Measurements from ENCODE around the gene MATCAP1. TPM values are rescaled to one million over a fixed set of nuclear protein-coding genes. Genes with fewer than 3 reads are reported as not detected.

Gene MATCAP1
- polyA plus RNA-seq (2012; ENCODE audit: low read depth, missing spikeins): 19.1 TPM

DNA sequence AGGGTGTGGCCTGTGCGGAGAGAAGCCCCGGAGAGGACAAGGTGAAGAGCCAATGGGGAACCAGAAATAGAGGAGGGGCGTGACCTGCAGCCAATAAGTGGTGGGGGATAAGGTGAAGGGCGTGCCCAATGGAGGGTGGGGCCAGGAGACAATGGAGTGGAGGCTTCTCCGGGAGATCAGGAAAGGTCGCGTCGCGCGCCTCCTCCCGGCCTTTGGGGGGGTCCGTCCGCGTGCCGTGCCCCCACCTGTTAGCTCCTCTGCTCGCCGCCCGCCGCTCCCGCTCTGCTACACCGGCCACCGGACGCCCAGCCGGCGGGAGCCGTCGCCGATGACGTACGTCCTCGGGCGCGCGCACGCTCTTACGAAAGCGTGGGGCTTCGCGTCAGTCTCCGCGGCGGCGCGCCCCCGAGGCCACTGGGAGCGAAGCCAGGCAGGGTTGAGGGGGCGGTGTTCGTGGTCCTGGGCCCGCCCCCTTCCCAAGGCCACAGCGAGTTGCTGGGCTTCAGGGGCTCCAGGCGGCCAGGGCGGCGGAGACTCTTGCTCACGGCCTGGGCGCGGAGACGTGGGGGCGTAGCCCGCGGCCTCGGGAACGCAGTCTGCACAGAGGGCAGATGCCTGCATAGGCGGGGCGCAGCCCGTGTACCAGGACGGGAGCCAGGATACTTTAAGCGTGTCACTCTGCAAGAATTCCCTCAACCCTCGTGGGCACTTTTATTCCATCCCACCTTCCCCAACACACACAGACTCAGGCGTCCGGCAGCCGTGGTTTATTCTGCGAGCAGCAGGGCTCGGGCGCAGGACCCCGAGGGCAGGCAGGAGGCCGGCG lies at the start of gene MATCAP1:
Gene MATCAP1 (minus strand): TSS at position 337 of the 826 bp plus-strand sequence. CDS start 3,353 bp downstream, outside the sequence.
- TF ChIP-seq PAX5 (IDR thresholded peaks at IDR 0.05; ENCODE audit: insufficient read depth, low read length, severe bottlenecking) (no peak), TAF1 (IDR thresholded peaks at IDR 0.05; ENCODE audit: low read depth, low read length) (no peak), POU2F2 (IDR thresholded peaks at IDR 0.05; ENCODE audit: low read depth, low read length) (no peak)
- FAIRE-seq (peak; percentile 99), DNase-seq (ENCODE audit: insufficient read length, low spot score) (peak; percentile 99)

DNA sequence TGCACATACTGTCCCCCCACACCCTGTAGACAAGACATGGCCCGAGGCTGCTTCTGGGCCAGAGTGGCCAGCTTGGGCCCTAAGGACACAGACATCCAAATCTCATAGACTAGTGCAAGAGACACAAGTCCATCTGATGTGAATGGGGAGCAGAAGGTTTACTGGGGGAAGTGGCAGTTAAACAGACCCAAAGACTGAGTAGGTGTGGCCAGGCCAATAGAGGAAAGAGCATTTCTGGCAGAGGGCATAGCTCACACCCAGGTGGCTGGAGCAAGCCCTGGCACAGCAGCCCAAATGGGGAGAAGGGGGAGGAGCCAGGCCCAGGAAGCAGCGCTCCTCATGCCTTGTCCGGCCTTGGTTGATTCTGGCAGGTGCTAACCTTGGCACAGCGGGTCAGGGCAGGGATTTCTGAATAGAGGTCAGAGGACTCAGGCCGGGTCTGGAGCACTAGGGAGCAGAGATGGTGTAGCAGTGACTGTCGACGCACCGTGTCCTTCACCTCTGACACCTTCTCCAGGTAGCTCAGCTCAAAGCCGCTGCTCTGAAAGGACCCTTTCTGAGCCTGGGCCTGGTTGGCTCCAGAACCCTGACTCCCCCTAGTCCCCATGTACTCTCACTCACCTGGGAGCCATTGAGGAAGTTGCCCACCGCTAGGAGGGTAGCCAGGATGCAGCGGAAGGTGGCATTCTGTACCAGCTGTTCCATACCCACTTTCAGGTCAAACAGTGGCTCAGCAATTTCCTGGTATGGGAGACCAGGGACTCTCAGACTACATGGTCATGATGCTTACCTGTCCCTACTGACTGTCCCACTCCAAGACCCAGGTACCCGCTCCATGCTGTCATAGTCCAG lies 47.3 kb upstream of the MATCAP1 start:
- DNase-seq (ENCODE audit: insufficient read length, low spot score) (no peak), FAIRE-seq (peak; percentile 35)
- TF ChIP-seq POU2F2 (IDR thresholded peaks at IDR 0.05; ENCODE audit: low read depth, low read length) (peak; percentile 62), PAX5 (IDR thresholded peaks at IDR 0.05; ENCODE audit: insufficient read depth, low read length, severe bottlenecking) (no peak), TAF1 (IDR thresholded peaks at IDR 0.05; ENCODE audit: low read depth, low read length) (no peak), POLR2AphosphoS5 (IDR thresholded peaks at IDR 0.05; ENCODE audit: low read depth, low read length) (peak; percentile 15), POLR2A (IDR thresholded peaks at IDR 0.05; ENCODE audit: low read depth, low read length) (no peak), SPI1 (IDR thresholded peaks at IDR 0.05; ENCODE audit: low read depth, low read length) (no peak)

DNA sequence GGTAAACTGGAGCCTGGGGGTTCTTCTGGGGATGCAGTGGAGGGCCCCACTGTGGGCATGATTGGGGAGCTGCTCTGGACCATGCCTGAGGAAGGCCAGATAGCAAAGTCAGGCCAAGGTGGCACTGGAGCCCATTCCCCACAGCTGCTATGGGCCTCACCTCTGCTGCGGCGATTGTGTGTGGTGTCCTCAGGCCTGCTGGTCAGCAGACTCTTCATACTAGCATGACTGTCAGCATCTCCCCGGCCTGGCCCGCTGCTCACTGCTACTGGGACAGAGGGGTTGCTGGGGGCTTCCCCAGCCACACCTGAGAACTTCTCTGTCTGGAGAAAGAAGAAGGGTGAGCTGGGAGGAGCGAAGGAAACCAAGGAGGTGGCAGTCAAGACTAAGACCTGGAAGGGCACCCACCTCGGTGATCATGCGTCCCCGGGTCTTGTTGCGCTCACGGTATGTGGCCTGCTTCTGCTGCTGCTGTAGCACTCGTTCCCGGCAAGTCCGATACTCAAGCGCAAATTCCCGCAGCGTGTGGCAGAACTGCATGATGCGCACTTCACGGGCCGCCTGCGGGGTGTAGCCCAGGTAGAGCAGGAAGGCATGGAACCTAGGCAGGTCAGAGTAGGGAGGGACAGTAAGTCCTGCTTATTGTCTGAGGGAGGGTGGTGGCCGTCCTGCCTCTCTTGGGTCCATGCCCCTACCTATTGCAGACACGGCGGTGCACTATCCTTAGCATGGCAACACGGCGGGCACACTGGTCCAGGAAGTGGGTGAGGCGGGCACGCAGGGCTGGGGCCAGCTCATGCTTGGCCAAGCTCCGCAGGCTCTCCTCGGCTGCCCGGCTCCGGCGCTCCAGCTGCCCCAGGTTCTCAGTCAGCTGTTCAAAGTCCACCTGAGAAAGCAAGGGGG lies 46.4 kb upstream of the MATCAP1 start:
- DNase-seq (ENCODE audit: insufficient read length, low spot score) (no peak), FAIRE-seq (no peak)
- no peak; the same call in 1 of the 2 replicates for TF ChIP-seq POLR2AphosphoS5 (IDR thresholded peaks at IDR 0.05; ENCODE audit: low read depth, low read length)
- TF ChIP-seq POLR2A (IDR thresholded peaks at IDR 0.05; ENCODE audit: low read depth, low read length): 0 out of 2 replicates have a peak, but pooled peaks have one; percentile 27
- TF ChIP-seq POU2F2 (IDR thresholded peaks at IDR 0.05; ENCODE audit: low read depth, low read length): no peak
- TF ChIP-seq PAX5 (IDR thresholded peaks at IDR 0.05; ENCODE audit: insufficient read depth, low read length, severe bottlenecking): no peak
- TF ChIP-seq TAF1 (IDR thresholded peaks at IDR 0.05; ENCODE audit: low read depth, low read length): no peak
- no peak for TF ChIP-seq SPI1 (IDR thresholded peaks at IDR 0.05; ENCODE audit: low read depth, low read length)

DNA sequence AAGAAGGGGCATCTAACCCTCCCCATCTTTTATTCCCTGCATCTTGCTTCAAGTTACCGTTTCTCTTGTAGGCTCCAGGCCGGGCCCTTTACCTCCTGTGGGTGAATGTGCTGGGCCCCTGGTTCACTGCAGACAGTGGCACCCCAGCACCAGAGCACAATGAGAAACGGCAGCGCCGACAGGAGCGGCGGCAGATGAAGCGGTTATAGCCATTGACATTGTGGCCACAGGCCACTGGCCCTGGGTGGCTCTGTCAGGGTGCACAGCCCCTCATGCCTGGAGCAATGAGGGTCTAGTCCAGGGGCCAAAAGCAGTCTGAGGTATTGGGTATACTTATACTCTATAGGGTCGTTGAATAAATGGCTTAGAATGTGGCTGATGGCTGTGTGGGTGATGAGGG lies 45.1 kb upstream of the MATCAP1 start:
- TF ChIP-seq PAX5 (IDR thresholded peaks at IDR 0.05; ENCODE audit: insufficient read depth, low read length, severe bottlenecking) (no peak), POU2F2 (IDR thresholded peaks at IDR 0.05; ENCODE audit: low read depth, low read length) (no peak), POLR2AphosphoS5 (IDR thresholded peaks at IDR 0.05; ENCODE audit: low read depth, low read length) (no peak), TAF1 (IDR thresholded peaks at IDR 0.05; ENCODE audit: low read depth, low read length) (no peak), POLR2A (IDR thresholded peaks at IDR 0.05; ENCODE audit: low read depth, low read length) (no peak), SPI1 (IDR thresholded peaks at IDR 0.05; ENCODE audit: low read depth, low read length) (no peak)
- FAIRE-seq (no peak), DNase-seq (ENCODE audit: insufficient read length, low spot score) (no peak)

DNA sequence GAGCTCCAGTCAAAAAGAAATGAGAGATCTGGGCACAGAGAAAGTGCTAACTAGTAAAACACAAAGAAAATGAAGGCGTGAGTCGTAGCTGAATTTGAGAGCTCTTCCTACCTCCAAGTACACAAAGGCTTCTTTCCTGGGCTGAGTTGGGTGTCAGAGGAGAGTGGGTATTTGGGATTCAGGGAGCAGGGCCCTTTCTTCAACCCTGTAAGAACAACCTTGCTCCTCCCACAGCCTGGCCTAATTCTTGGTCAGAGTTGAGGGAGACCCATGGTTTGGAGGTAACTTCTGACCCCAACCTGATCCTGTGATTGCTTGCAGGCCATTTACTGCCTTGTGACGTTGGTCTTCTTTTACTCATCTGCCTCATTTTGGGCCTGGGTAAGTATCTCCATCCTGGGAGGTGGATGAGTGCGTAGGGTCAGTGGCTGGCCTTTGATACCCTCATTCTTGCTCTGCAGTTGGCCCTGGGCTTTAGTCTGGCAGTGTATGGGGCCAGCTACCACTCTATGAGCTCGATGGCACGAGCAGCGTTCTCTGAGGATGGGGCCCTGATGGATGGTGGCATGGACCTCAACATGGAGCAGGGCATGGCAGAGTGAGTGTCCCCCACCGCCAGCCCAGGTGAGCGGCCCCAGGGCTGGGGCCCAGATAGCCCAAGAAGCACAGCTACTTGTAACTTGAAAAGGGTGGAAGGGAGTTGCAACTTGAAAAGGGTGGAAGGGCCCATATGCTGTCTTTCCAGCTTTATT lies 44.4 kb upstream of the MATCAP1 start:
- FAIRE-seq (no peak), DNase-seq (ENCODE audit: insufficient read length, low spot score) (no peak)
- no peak for TF ChIP-seq POU2F2 (IDR thresholded peaks at IDR 0.05; ENCODE audit: low read depth, low read length)
- TF ChIP-seq POLR2A (IDR thresholded peaks at IDR 0.05; ENCODE audit: low read depth, low read length): 0 out of 2 replicates have a peak, but pooled peaks have one; percentile 9
- no peak for TF ChIP-seq TAF1 (IDR thresholded peaks at IDR 0.05; ENCODE audit: low read depth, low read length)
- TF ChIP-seq PAX5 (IDR thresholded peaks at IDR 0.05; ENCODE audit: insufficient read depth, low read length, severe bottlenecking): no peak
- no peak for TF ChIP-seq SPI1 (IDR thresholded peaks at IDR 0.05; ENCODE audit: low read depth, low read length)

- FAIRE-seq (peak; percentile 45), DNase-seq (ENCODE audit: insufficient read length, low spot score) (no peak)
- TF ChIP-seq POU2F2 (IDR thresholded peaks at IDR 0.05; ENCODE audit: low read depth, low read length) (no peak), POLR2A (IDR thresholded peaks at IDR 0.05; ENCODE audit: low read depth, low read length) (peak; percentile 45; the same call in 1 of the 2 replicates)
Observed at GRCh38 chr16:67227567-67227921, 43.8 kb upstream of the MATCAP1 start.

GRCh38 chr16:67226804-67227566 lies 43.2 kb upstream of the MATCAP1 start, which contains the start of gene TMEM208:
TSS of gene TMEM208 (plus strand) at chr16:67227130. CDS start at chr16:67227219, 89 bp downstream.
- peak; percentile 97 for FAIRE-seq
- peak; percentile 87 for TF ChIP-seq POLR2AphosphoS5 (IDR thresholded peaks at IDR 0.05; ENCODE audit: low read depth, low read length)
- TF ChIP-seq POU2F2 (IDR thresholded peaks at IDR 0.05; ENCODE audit: low read depth, low read length): peak; percentile 76
- TF ChIP-seq POLR2A (IDR thresholded peaks at IDR 0.05; ENCODE audit: low read depth, low read length): peak; percentile 80; the same call in 1 of the 2 replicates
- TF ChIP-seq PAX5 (IDR thresholded peaks at IDR 0.05; ENCODE audit: insufficient read depth, low read length, severe bottlenecking): no peak
- TF ChIP-seq SPI1 (IDR thresholded peaks at IDR 0.05; ENCODE audit: low read depth, low read length): peak; percentile 66
- TF ChIP-seq TAF1 (IDR thresholded peaks at IDR 0.05; ENCODE audit: low read depth, low read length): peak; percentile 65; the same call in 1 of the 2 replicates

More at GRCh38 chr16:67226804-67227566, 43.2 kb upstream of the MATCAP1 start, which contains the start of gene TMEM208:
- DNase-seq (ENCODE audit: insufficient read length, low spot score): peak; percentile 97
